Measurements from ENCODE around the gene TSPAN18. TPM values are rescaled to one million over a fixed set of nuclear protein-coding genes. Genes with fewer than 3 reads are reported as not detected.

The TSPAN18 gene
- total and polyA plus RNA-seq, 2 of the 8 experiments (the other 6 are each of a cell fraction or from before 2014, with no cell fraction given) = 5.2 to 10.2 TPM

DNA sequence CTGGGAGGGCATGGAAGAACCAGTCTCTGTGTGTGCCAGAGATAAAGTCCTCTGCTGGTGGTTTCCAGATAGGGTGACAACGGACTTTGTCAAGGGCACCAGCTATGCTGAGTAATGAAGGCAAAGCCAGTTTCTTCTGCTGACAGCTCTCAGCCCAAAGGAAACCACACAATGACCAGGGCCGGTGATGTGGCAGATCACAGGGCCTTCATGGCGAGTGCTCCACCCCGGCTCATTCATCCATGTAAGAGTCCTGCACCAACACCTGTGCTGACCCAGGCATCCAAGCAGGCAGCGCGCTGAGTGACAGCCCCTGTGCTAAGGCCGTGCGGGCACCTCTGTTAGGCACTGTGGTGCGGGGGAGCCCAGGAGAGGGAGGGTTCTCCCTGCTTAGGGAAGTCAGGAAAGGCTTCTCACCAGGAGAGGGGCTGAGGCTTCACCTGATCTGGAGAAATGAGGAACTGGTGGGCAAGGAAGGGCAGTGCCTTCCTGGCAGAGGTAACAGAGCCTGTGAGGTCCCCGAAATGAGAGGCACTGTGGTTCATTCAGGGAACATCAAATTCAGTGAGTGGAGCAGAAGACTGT lies 190.1 kb downstream of the TSPAN18 start:
- TF ChIP-seq ASH2L (IDR thresholded peaks at IDR 0.05; ENCODE audit: low read length) (no peak), EP300 (IDR thresholded peaks at IDR 0.05; ENCODE audit: borderline replicate concordance in 1 of 2, low read depth in 2 of 2, low read length in 2 of 2) (no peak), SUZ12 (IDR thresholded peaks at IDR 0.05; ENCODE audit: low read length) (no peak), RBBP5 (IDR thresholded peaks at IDR 0.05; ENCODE audit: borderline replicate concordance, low read depth, low read length) (no peak), SAP30 (IDR thresholded peaks at IDR 0.05; ENCODE audit: insufficient read depth, insufficient replicate concordance, low read length) (no peak), NANOG (IDR thresholded peaks at IDR 0.05; ENCODE audit: insufficient read depth, low read depth, low read length, poor library complexity, severe bottlenecking) (no peak), CTBP2 (IDR thresholded peaks at IDR 0.05; ENCODE audit: borderline replicate concordance, insufficient read depth, insufficient read length, low read length) (no peak)
- TF ChIP-seq, protein P1, sequence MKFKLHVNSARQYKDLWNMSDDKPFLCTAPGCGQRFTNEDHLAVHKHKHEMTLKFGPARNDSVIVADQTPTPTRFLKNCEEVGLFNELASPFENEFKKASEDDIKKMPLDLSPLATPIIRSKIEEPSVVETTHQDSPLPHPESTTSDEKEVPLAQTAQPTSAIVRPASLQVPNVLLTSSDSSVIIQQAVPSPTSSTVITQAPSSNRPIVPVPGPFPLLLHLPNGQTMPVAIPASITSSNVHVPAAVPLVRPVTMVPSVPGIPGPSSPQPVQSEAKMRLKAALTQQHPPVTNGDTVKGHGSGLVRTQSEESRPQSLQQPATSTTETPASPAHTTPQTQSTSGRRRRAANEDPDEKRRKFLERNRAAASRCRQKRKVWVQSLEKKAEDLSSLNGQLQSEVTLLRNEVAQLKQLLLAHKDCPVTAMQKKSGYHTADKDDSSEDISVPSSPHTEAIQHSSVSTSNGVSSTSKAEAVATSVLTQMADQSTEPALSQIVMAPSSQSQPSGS (IDR thresholded peaks at IDR 0.05; ENCODE audit: low read length) = no peak
- TF ChIP-seq, protein P2, sequence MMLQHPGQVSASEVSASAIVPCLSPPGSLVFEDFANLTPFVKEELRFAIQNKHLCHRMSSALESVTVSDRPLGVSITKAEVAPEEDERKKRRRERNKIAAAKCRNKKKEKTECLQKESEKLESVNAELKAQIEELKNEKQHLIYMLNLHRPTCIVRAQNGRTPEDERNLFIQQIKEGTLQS (IDR thresholded peaks at IDR 0.05; ENCODE audit: insufficient read depth, low read depth, low read length) = no peak
- POLR2A ChIA-PET (ENCODE audit: partially characterized antibody) = interaction anchor here (2.9 kb wide), 1 partner anchor 15 kb away, joined by 6 read pairs; no protein-coding TSS in a partner anchor

More for the DNA sequence above, 190.1 kb downstream of the TSPAN18 start:
- no peaks in the 10 kb centered on the region for H3K36me3 ChIP-seq (ENCODE audit: control insufficient read depth in 2 of 4, insufficient read depth in 4 of 4, low read length in 3 of 4)
- 0 out of 2 replicates have a peak overlapping the region, but pooled peaks have one; percentile 18 for H2BK20ac ChIP-seq (ENCODE audit: low read length)
- no peak overlapping the region for H3K27ac ChIP-seq (ENCODE audit: low read depth, low read length)
- H4K5ac ChIP-seq (ENCODE audit: insufficient read length, low read depth, low read length) = no peak overlapping the region
- WGBS, 2 experiments (ENCODE audit: extremely low coverage in 1 of 2, insufficient coverage in 1 of 2, insufficient read length in 1 of 2, insufficient replicate concordance in 2 of 2, low coverage in 1 of 2, low lambda C conversion rate in 2 of 2, missing lambda C conversion rate in 1 of 2) = 89% methylated on average over 10 of the region's 10 CpGs; no CpG with 5 or more reads in 1 of the 2 experiments
- no peaks in the 10 kb centered on the region for H3K79me1 ChIP-seq (ENCODE audit: low read depth, low read length)
- H3K4ac ChIP-seq (replicated peaks; ENCODE audit: insufficient read length, low read depth, low read length) = no peak overlapping the region
- H3K18ac ChIP-seq (ENCODE audit: extremely low read depth, low read length) = no peak overlapping the region
- H3K4me2 ChIP-seq (ENCODE audit: insufficient read depth in 1 of 2, low read depth in 2 of 2, low read length in 2 of 2) = no peak overlapping the region
- no peak for DNase-seq (ENCODE audit: low read depth in 1 of 2, low spot score in 2 of 2)
- H3K14ac ChIP-seq (ENCODE audit: insufficient read length) = no peak overlapping the region
- no peak for FAIRE-seq
- no peak overlapping the region for H2BK5ac ChIP-seq (ENCODE audit: low read depth, low read length)
- H3K23ac ChIP-seq (ENCODE audit: insufficient read length) = no peak overlapping the region
- no peak overlapping the region for H3K9ac ChIP-seq (replicated peaks in 1 of 4; ENCODE audit: extremely low read depth in 1 of 4, low read depth in 3 of 4, low read length in 3 of 4)
- H2BK120ac ChIP-seq (replicated peaks; ENCODE audit: low read depth, low read length) = no peak overlapping the region
- H3K23me2 ChIP-seq (ENCODE audit: low read depth, low read length) = no peaks in the 10 kb centered on the region
- H3K4me3 ChIP-seq (ENCODE audit: extremely low read depth in 1 of 4, insufficient read depth in 2 of 4, low read depth in 3 of 4, low read length in 4 of 4) = no peak overlapping the region
- H3K9me3 ChIP-seq (ENCODE audit: insufficient read depth in 2 of 2, low read depth in 1 of 2, low read length in 1 of 2) = no peaks in the 10 kb centered on the region
- no peak overlapping the region for H3K56ac ChIP-seq (replicated peaks; ENCODE audit: insufficient read length, low read depth, low read length)
- no peak overlapping the region for H4K8ac ChIP-seq (ENCODE audit: extremely low read depth, insufficient read depth, low read length)
- no peak overlapping the region for H2BK15ac ChIP-seq (ENCODE audit: low read length)
- no peak overlapping the region for H2AK5ac ChIP-seq (ENCODE audit: low read depth, low read length)
- H4K20me1 ChIP-seq (replicated peaks in 1 of 2; ENCODE audit: control insufficient read depth in 1 of 2, insufficient read depth in 2 of 2, low read length in 2 of 2) = peaks cover 0 to 3% of the 10 kb centered on the region in 2 experiments
- CTCF ChIA-PET (ENCODE audit: partially characterized antibody) = interaction anchor here (5.7 to 7.1 kb wide), 2 partner anchors 10 to 187 kb away, joined by 26 to 63 read pairs; no protein-coding TSS in a partner anchor
- 0 out of 4 replicates have a peak, but pooled peaks cover 0 to 3% of the 10 kb centered on the region in 2 experiments for H3K79me2 ChIP-seq (ENCODE audit: control insufficient read depth in 1 of 2, insufficient read depth in 2 of 2, low read length in 2 of 2)
- H2AFZ ChIP-seq (ENCODE audit: low read length) = no peak overlapping the region
- no peaks in the 10 kb centered on the region; a peak in 1 of 7 replicates for H3K27me3 ChIP-seq (replicated peaks in 1 of 4; ENCODE audit: control insufficient read depth in 3 of 4, extremely low read depth in 1 of 4, insufficient read depth in 3 of 4, low read length in 3 of 4)
- H4K91ac ChIP-seq (replicated peaks; ENCODE audit: insufficient read length, low read length) = no peak overlapping the region
- H2BK12ac ChIP-seq (ENCODE audit: low read depth, low read length) = peak overlapping the region; percentile 50; the same call in 1 of the 2 replicates
- H3K4me1 ChIP-seq (replicated peaks in 1 of 4; ENCODE audit: control insufficient read depth in 3 of 4, insufficient read depth in 4 of 4, low read length in 3 of 4) = peaks cover 0 to 18% (median 3%) of the 10 kb centered on the region in 4 experiments; a peak in 6 of 7 replicates
